ENCODE measurements around the gene SEZ6.

GRCh38 chr17:28925912-28926365 is 79.9 kb downstream of the SEZ6 start:
- TF ChIP-seq CTCF (IDR thresholded peaks at IDR 0.05; ENCODE audit: borderline replicate concordance, extremely low read depth, low read length, poor library complexity, severe bottlenecking) (no peak), EZH2 (IDR thresholded peaks at IDR 0.05; ENCODE audit: borderline replicate concordance, low read depth, low read length, severe bottlenecking) (no peak)
